ENCODE results near the gene UCP2. TPM values are rescaled to one million over a fixed set of nuclear protein-coding genes. Genes with fewer than 3 reads are reported as not detected.

UCP2 gene
- total and polyA plus RNA-seq, 9 of the 15 experiments (the other 6 are each of a cell fraction or from before 2014, with no cell fraction given), result 19.2 to 216 (median 87.9) TPM

DNA sequence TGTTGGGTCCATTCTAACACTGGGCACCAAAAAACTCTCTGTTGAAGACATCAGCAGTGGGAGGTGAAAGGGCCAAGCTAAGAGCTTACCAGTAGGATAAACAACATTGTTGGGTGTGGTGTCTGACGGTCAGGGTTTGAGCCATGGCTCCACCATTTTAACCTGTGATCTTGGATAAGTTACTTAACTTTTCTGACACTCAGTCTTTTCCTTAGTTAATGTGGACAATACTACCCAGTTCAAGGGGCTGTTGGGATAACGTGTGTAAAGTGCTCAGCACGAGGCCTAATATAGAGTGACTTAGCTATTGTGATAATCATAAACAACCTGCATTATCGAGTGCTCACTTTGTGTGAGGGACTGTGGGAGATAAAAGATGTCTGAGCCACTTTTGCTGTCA lies 20.2 kb upstream of the UCP2 start (continued):
- TF ChIP-seq RFX7 (CRISPR knock-in tag; IDR thresholded peaks at IDR 0.05) (no peak), CC2D1A (IDR thresholded peaks at IDR 0.05) (no peak), NR2C1 (IDR thresholded peaks at IDR 0.05) (no peak), NR2C1 (tag; IDR thresholded peaks at IDR 0.05) (peak; percentile 71), RHOXF2B (CRISPR knock-in tag; conservative IDR thresholded peaks at IDR 0.05) (no peak), MTA3 (IDR thresholded peaks at IDR 0.05; ENCODE audit: borderline replicate concordance) (no peak), CXXC5 (CRISPR knock-in tag; IDR thresholded peaks at IDR 0.05) (peak; percentile 54), BRD4 (IDR thresholded peaks at IDR 0.05) (no peak), ZC3H4 (CRISPR knock-in tag; IDR thresholded peaks at IDR 0.05; ENCODE audit: borderline replicate concordance) (no peak), RFX5 (IDR thresholded peaks at IDR 0.05; ENCODE audit: low read depth, low read length) (no peak), GATA2 (CRISPR knock-in tag; IDR thresholded peaks at IDR 0.05) (no peak), GABPA (tag; conservative IDR thresholded peaks at IDR 0.05; ENCODE audit: low read depth) (no peak), ZBED1 (IDR thresholded peaks at IDR 0.05) (no peak), SNIP1 (IDR thresholded peaks at IDR 0.05; ENCODE audit: low read depth) (no peak), NR1H2 (CRISPR knock-in tag; IDR thresholded peaks at IDR 0.05) (no peak), ETV1 (tag; conservative IDR thresholded peaks at IDR 0.05; ENCODE audit: low read depth) (peak; percentile 19; the same call in 1 of the 2 replicates), ETV6 (IDR thresholded peaks at IDR 0.05; ENCODE audit: borderline replicate concordance in 1 of 2, low read depth in 2 of 2, low read length in 1 of 2) (no peak), ETV6 (CRISPR knock-in tag; IDR thresholded peaks at IDR 0.05; ENCODE audit: borderline replicate concordance) (no peak), OTX1 (CRISPR knock-in tag; IDR thresholded peaks at IDR 0.05) (no peak), HMBOX1 (IDR thresholded peaks at IDR 0.05) (peak; percentile 27; the same call in 1 of the 2 replicates), PHF21A (IDR thresholded peaks at IDR 0.05; ENCODE audit: borderline replicate concordance, low read depth) (no peak), GTF2A2 (tag; IDR thresholded peaks at IDR 0.05) (0 out of 2 replicates have a peak, but pooled peaks have one; percentile 50)
- TF ChIP-seq, protein P1, sequence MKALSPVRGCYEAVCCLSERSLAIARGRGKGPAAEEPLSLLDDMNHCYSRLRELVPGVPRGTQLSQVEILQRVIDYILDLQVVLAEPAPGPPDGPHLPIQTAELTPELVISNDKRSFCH (CRISPR knock-in tag; IDR thresholded peaks at IDR 0.05), result no peak
- TF ChIP-seq, protein P1 (tag; IDR thresholded peaks at IDR 0.05), result 0 out of 2 replicates have a peak, but pooled peaks have one; percentile 22
- TF ChIP-seq, protein P2, sequence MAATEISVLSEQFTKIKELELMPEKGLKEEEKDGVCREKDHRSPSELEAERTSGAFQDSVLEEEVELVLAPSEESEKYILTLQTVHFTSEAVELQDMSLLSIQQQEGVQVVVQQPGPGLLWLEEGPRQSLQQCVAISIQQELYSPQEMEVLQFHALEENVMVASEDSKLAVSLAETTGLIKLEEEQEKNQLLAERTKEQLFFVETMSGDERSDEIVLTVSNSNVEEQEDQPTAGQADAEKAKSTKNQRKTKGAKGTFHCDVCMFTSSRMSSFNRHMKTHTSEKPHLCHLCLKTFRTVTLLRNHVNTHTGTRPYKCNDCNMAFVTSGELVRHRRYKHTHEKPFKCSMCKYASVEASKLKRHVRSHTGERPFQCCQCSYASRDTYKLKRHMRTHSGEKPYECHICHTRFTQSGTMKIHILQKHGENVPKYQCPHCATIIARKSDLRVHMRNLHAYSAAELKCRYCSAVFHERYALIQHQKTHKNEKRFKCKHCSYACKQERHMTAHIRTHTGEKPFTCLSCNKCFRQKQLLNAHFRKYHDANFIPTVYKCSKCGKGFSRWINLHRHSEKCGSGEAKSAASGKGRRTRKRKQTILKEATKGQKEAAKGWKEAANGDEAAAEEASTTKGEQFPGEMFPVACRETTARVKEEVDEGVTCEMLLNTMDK (IDR thresholded peaks at IDR 0.05; ENCODE audit: borderline replicate concordance, insufficient read depth, low read depth, low read length, poor library complexity, severe bottlenecking), result no peak
- TF ChIP-seq, protein P3, sequence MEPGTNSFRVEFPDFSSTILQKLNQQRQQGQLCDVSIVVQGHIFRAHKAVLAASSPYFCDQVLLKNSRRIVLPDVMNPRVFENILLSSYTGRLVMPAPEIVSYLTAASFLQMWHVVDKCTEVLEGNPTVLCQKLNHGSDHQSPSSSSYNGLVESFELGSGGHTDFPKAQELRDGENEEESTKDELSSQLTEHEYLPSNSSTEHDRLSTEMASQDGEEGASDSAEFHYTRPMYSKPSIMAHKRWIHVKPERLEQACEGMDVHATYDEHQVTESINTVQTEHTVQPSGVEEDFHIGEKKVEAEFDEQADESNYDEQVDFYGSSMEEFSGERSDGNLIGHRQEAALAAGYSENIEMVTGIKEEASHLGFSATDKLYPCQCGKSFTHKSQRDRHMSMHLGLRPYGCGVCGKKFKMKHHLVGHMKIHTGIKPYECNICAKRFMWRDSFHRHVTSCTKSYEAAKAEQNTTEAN (CRISPR knock-in tag; IDR thresholded peaks at IDR 0.05), result no peak

Data from K562 (cell line).